ENCODE results near the gene NCDN.

- no peak for TF ChIP-seq POLR2A (IDR thresholded peaks at IDR 0.05)
- no peak for TF ChIP-seq CTCF (IDR thresholded peaks at IDR 0.05)
Measured at GRCh38 chr1:35507947-35508346, 49.7 kb upstream of the NCDN start.

Data from gastroesophageal sphincter (tissue), 3 donors.